HUES48 (cell line): Measurements from ENCODE around the gene UCN2.

ENCODE experiments used
- H3K27ac ChIP-seq: one replicate; pipeline ENCODE4 v1.7.0; 2013; ENCODE audit warnings: low read depth, low read length, inconsistent platforms
- H3K27me3 ChIP-seq: 2 replicates; pipeline ENCODE4 v1.6.1; 2013; ENCODE audit warnings: mild to moderate bottlenecking, low read length; ENCODE audit not compliant: control insufficient read depth, insufficient read depth
- H3K36me3 ChIP-seq: 2 replicates; pipeline ENCODE4 v1.6.1; 2013; ENCODE audit warnings: low read length; ENCODE audit not compliant: control insufficient read depth, insufficient read depth
- H3K4me1 ChIP-seq: 2 replicates; pipeline ENCODE4 v1.6.1; 2013; ENCODE audit warnings: mild to moderate bottlenecking, low read length; ENCODE audit not compliant: control insufficient read depth, insufficient read depth
- H3K4me3 ChIP-seq: 2 replicates; pipeline ENCODE4 v1.5.1; 2013; ENCODE audit warnings: mild to moderate bottlenecking, low read depth, low read length
- H3K9ac ChIP-seq: 2 replicates; pipeline ENCODE4 v1.6.1; 2013; ENCODE audit warnings: mild to moderate bottlenecking, low read depth, low read length, moderate library complexity
- H3K9me3 ChIP-seq: 2 replicates; pipeline ENCODE4 v1.6.1; 2013; ENCODE audit warnings: low read length; ENCODE audit not compliant: control insufficient read depth, insufficient read depth

Gene UCN2

DNA sequence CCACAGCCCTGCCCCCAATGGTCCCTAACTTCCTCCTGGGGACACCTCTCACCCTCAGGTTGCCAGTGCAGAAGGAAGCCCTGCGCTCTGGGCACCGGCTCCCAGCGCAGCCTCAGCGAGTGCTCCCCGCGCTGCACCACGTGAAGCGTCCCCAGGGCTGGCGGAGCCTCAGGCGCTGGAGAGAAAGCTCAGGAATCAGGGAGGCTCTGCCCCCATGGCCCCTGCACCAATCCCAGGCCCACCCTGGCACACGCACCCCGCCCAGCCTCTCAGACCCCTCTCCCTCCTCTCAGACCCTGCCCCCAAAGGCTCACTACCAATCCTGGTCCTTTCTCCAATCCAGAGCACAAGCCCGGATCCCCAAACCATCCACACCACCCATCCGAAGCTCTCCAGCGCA, 24.6 kb upstream of the UCN2 start:
- H3K4me3 ChIP-seq, result no peak overlapping the region

DNA sequence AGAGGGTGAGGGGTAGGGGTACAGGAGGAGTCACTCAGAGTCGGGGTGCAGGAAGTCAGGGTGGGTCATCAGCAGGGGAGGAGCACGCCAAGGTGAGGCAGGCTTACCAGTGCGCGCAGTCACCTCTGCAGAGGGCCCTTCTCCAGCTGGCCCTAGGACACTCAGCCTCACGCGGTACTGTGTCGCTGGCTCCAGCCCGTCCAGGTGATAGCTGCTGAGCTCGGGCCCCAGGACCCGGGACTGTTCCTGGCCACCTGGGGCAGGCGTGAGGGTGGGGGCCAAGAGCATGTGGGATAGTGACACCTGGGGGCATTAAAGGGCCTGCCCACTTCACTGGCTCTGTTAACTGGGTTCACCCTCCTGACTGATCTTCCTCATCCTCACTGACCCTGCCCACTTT, 24.1 kb upstream of the UCN2 start:
- no peak overlapping the region for H3K4me3 ChIP-seq
- no peak overlapping the region for H3K9ac ChIP-seq
- no peaks in the 10 kb centered on the region for H3K4me1 ChIP-seq
- H3K27me3 ChIP-seq, result no peaks in the 10 kb centered on the region
- H3K36me3 ChIP-seq, result no peaks in the 10 kb centered on the region; the same call in 1 of the 2 replicates
- H3K9me3 ChIP-seq, result no peaks in the 10 kb centered on the region
- no peak overlapping the region for H3K27ac ChIP-seq

More for the DNA sequence above, 24.6 kb upstream of the UCN2 start:
- no peaks in the 10 kb centered on the region for H3K9me3 ChIP-seq
- no peak overlapping the region for H3K9ac ChIP-seq
- no peaks in the 10 kb centered on the region for H3K4me1 ChIP-seq
- H3K36me3 ChIP-seq, result no peaks in the 10 kb centered on the region
- H3K27ac ChIP-seq, result no peak overlapping the region
- H3K27me3 ChIP-seq, result no peaks in the 10 kb centered on the region

DNA sequence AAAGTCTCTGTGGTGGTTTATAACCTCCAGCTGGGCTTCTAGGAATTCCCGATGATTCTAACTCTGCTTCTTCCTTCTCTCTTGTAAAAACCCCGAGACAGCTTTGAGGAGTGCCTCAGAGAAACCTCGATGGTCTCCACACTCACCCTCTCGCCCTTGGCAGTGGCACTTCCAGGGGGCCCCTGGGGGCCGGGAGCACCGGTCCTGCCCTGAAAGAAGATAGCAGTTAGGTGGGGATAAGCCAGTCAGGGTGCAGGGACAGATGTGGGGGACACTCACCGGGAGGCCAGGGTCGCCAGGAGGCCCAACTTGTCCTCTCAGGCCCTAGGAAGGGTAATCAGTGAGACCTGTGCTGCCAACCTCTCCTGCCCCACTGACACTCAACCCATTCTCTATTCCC, 21.8 kb upstream of the UCN2 start:
- Histone ChIP-seq H3K4me1 (no peaks in the 10 kb centered on the region), H3K27me3 (no peaks in the 10 kb centered on the region), H3K9ac (no peak overlapping the region), H3K4me3 (no peak overlapping the region), H3K9me3 (no peaks in the 10 kb centered on the region), H3K36me3 (no peaks in the 10 kb centered on the region; the same call in 1 of the 2 replicates), H3K27ac (no peak overlapping the region)

DNA sequence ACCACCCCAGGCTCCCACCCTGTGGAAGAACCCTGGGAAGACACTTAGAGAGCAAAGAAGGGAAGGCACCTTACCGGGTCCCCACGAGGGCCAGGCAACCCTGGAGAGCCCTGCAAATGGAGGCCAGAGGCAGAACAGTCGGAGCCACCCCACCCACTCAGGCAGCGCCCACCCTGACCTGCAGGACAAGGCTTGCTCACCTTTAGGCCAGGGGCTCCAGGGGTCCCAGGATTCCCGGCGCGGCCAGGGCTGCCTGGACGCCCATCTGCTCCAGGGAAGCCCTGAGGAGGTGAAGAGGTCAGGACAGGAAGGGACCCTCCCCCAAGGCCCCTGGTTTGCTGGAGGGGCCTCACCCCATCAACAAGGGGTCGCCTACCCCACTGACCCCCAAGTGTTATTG, 21.3 kb upstream of the UCN2 start:
- no peaks in the 10 kb centered on the region for H3K27me3 ChIP-seq
- H3K9ac ChIP-seq, result no peak overlapping the region
- no peaks in the 10 kb centered on the region; the same call in 1 of the 2 replicates for H3K36me3 ChIP-seq
- no peak overlapping the region for H3K27ac ChIP-seq
- no peaks in the 10 kb centered on the region for H3K9me3 ChIP-seq
- H3K4me3 ChIP-seq, result no peak overlapping the region
- H3K4me1 ChIP-seq, result no peaks in the 10 kb centered on the region

DNA sequence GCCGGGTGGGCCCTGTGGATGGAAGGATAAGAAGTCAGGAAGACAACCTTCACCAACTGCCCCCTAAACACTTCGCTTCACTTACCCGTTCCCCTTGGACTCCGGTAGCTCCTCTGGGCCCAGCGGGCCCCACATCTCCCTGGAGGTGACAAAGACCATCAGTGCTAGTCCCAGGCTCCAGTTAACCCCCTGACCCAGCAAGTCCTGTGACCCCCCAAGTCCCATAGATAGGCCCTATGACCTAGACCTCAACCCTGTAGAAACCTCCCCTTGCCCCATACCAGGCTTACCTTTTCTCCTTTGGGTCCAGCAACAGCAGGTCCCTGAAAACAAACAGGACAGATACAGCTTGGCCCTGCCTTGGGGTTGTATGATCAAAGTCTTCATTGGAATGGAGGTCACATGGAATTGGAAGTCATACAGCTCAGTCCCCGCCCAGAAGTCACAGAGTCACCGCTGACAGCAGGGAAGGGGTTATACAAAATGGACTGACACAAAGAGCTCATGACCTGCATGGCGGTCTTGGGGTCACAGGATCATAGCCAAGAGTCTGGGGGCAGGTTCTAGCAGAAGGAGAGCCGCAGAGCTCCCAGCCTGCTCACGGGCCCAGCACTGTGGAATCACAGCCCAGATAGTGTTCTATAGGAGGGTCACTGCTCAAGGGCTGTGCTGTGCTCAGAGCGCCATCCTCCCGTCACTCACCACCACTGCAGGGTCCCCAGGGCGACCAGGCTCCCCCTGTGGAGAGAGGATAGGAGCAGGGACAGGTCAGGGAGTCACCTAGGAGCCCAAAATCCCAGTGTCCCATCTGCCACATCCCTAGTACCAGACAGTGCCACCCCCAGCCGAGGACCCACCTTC, 18.3 kb upstream of the UCN2 start:
- Histone ChIP-seq H3K27ac (no peak overlapping the region), H3K27me3 (no peaks in the 10 kb centered on the region), H3K36me3 (peaks cover 12% of the 10 kb centered on the region), H3K9me3 (no peaks in the 10 kb centered on the region), H3K9ac (no peak overlapping the region), H3K4me3 (no peak overlapping the region), H3K4me1 (no peaks in the 10 kb centered on the region)

DNA sequence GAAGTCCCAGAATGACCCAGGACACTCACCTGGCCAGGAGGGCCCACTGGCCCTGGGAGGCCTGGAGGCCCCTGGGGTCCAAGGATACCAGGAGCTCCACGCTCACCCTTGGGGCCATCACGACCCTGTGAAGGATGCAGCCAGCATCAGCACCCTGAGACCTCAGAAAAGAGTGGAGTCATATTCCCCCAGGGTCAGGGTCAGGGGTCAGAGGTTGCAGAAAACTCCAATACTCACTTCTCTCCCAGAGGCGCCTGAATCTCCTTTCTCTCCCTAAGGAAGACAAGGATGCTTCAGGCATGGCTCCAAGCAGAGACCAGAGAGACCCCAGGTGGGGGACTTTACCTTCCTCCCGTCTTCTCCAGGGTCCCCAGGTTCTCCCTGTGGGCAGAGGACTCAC, 13.1 kb upstream of the UCN2 start:
- no peaks in the 10 kb centered on the region for H3K4me1 ChIP-seq
- H3K36me3 ChIP-seq, result peaks cover 12% of the 10 kb centered on the region; the same call in 1 of the 2 replicates
- no peaks in the 10 kb centered on the region for H3K27me3 ChIP-seq
- H3K9me3 ChIP-seq, result no peaks in the 10 kb centered on the region
- no peak overlapping the region for H3K27ac ChIP-seq
- H3K9ac ChIP-seq, result no peak overlapping the region
- H3K4me3 ChIP-seq, result no peak overlapping the region

DNA sequence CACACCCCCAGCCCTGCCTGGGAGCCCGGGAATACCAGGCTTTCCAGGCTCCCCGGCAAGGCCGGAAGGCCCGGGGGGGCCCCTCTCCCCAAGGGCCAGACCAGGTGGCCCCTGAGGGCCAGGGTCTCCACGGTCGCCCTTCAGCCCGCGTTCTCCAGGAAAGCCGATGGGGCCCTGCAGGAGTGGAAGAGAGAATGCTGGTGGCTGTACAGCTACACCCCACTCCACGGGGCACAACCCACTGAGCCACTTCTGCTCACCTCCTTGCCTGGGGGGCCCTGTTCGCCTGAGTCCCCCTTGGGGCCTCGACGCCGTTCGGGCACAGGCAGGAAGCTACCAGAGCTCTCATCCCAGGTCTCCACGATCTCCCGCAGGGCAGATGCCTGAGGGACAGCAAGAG, 11.8 kb upstream of the UCN2 start:
- no peaks in the 10 kb centered on the region for H3K4me1 ChIP-seq
- peaks cover 12% of the 10 kb centered on the region; the same call in 1 of the 2 replicates for H3K36me3 ChIP-seq
- no peak overlapping the region for H3K4me3 ChIP-seq
- H3K27ac ChIP-seq, result no peak overlapping the region
- H3K27me3 ChIP-seq, result no peaks in the 10 kb centered on the region
- H3K9me3 ChIP-seq, result no peaks in the 10 kb centered on the region
- no peak overlapping the region for H3K9ac ChIP-seq

DNA sequence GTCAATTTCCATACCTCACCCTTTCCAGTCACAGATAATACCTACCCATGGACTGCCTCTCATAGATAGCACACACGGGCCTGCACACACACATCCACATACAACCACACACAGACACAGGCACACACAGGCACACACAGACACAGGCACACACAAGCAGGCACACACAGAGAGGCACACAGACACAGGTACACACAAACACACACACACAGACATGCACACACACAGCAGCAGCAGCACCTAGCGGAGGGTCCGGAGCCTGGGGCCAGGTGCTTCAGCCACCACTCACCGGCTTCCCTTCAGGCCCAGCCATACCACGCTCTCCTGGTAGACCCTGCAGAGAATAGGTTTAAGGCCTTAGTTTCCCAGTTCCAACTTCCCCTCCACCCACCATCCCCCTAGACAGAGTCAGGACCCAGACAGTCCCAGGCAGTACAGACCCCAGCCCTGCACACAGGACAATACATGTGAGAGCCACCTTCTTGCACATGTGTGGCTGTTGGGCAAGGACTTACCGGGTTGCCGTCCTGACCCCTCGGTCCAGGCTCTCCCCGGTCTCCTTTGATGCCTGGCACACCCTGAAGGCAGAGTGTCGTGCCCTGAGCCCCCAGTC, 10.5 kb upstream of the UCN2 start:
- Histone ChIP-seq H3K4me3 (no peak overlapping the region), H3K9ac (no peak overlapping the region), H3K27ac (no peak overlapping the region), H3K9me3 (no peaks in the 10 kb centered on the region), H3K27me3 (no peaks in the 10 kb centered on the region), H3K4me1 (no peaks in the 10 kb centered on the region), H3K36me3 (peaks cover 8% of the 10 kb centered on the region; the same call in 1 of the 2 replicates)

DNA sequence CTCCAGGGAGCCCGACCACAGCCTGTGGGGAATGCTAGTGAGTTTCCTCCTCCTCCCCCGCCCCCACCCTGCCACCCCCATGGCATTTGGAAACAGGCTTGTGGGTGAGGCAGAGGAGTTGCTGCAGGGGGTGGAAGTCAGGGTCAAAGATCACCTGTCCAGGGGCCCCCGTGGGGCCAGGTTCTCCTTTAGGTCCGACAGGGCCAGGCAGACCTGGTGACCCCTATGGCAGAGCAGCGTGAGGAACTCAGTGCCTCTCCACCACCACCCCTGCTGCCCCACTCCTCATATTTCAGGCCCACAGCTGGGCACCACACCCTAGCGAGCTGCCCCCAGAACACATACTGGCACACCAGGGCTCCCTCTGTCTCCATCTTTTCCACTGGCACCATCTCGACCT, 8.9 kb upstream of the UCN2 start:
- no peaks in the 10 kb centered on the region for H3K4me1 ChIP-seq
- H3K9ac ChIP-seq, result no peak overlapping the region
- peaks cover 6% of the 10 kb centered on the region; the same call in 1 of the 2 replicates for H3K36me3 ChIP-seq
- H3K9me3 ChIP-seq, result no peaks in the 10 kb centered on the region
- H3K27ac ChIP-seq, result no peak overlapping the region
- H3K27me3 ChIP-seq, result no peaks in the 10 kb centered on the region
- H3K4me3 ChIP-seq, result no peak overlapping the region

DNA sequence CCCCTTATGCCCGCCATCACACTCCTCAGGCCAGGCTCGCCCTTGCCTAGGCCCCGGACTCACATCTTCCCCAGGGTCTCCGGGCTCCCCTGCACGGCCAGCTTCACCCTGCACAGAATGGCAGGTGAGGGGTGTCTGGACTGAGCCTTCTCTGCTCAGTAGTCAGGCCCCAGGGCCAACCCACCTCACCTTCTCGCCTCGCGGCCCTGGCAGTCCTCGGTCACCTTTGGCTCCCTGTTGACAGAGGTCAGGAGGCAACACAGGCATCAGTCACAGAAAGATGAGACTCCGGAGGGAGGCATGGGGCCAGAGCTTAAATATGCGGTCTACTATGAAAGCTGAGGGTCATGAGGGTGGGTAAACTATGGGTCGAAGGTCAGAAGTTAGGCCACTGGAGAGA, 8.4 kb upstream of the UCN2 start:
- no peak overlapping the region for H3K4me3 ChIP-seq
- no peaks in the 10 kb centered on the region for H3K9me3 ChIP-seq
- no peaks in the 10 kb centered on the region for H3K4me1 ChIP-seq
- peaks cover under 1% of the 10 kb centered on the region; the same call in 1 of the 2 replicates for H3K36me3 ChIP-seq
- no peaks in the 10 kb centered on the region for H3K27me3 ChIP-seq
- no peak overlapping the region for H3K9ac ChIP-seq
- H3K27ac ChIP-seq, result no peak overlapping the region

DNA sequence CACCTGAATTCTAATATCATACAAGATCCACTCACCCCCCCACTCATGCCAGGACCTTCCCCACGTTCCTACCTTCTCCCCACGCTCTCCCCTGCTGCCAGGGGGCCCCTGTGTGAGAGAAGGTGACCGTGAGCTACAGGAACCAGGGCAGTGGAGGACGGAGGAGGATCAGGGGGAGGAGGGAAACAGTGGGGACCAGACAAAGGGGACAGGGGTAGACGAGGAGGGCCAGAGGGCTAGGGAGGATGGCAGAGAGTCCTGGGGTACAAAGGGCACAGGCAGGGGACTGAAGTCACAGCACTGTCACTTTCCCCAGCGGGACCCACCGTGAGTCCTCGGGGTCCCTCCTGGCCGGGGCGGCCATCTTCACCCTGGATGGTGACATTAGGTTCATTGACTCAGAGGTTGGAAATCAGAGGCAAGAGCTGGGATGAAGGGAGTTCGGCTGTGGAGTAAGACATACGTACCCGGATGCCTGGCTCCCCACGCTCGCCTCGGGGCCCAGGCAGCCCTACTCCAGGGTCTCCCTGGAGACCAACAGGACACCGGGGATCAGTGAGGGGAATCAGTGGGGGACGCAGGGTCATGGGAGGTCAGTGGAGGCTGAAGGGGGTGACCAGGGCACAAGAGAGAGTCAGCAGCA, 6.3 kb upstream of the UCN2 start:
- H3K9ac ChIP-seq, result no peak overlapping the region

More for the DNA sequence above, 6.3 kb upstream of the UCN2 start:
- H3K4me3 ChIP-seq, result no peak overlapping the region
- no peak overlapping the region for H3K27ac ChIP-seq
- 0 out of 2 replicates have a peak, but pooled peaks cover 4% of the 10 kb centered on the region for H3K36me3 ChIP-seq
- H3K27me3 ChIP-seq, result no peaks in the 10 kb centered on the region
- H3K4me1 ChIP-seq, result no peaks in the 10 kb centered on the region
- no peaks in the 10 kb centered on the region for H3K9me3 ChIP-seq
